Omental fat pad (tissue), 4 donors: ENCODE data around the gene FAAP100. TPM values are rescaled to one million over a fixed set of nuclear protein-coding genes. Genes with fewer than 3 reads are reported as not detected.
A peak's percentile ranks its signal among the peaks of the same experiment; 100 is the strongest.

ENCODE experiments used
- ATAC-seq: fragments of 150-250 bp; one replicate; pipeline ENCODE4 v1.9.1; 2016; ENCODE audit warnings: mild to moderate bottlenecking, moderate library complexity; ENCODE audit not compliant: low FRiP score
- DNase-seq: peaks from one replicate; pipeline ENCODE4 v3.0.0-alpha.2; 2019; ENCODE audit warnings: low spot score
- total RNA-seq, 4 donors: library from RNA; depleted of rRNA; stranded (reverse); fragments of >200 nt; gene quantifications; one replicate each; pipeline ENCODE4 v1.1.0, GENCODE V29; 2016
- TF ChIP-seq, protein P1 (sequence below), 3 donors: fragments of 450-650 bp; IDR thresholded peaks; one replicate each; pipeline ENCODE4 v1.5.1; 2016 to 2017; ENCODE audit warnings: antibody characterized with exemption in 3 of 3, mild to moderate bottlenecking in 3 of 3, moderate library complexity in 2 of 3

Gene FAAP100
- total RNA-seq, 4 donors from 2014 or later = 13.9 to 28.0 (median 22.8) TPM

DNA sequence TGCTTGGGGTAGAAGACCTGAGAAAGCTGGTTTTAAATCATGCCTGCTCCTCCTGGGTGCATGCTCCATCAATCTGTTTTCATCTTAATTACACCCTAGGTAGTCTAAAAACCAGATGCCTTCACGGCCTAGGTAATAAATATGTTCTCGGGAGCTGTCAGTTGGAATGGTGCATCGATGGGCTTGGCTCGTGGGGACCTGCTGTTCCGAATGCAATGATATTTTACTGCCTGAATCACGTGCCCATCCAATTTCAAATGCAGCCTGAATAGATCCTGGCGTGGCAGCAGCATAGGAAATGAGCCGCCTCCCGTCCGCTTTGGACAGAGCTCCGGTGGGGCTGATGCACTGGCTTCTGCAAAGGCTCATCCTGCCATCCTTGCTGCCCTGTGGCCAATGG lies 18.8 kb upstream of the FAAP100 start:
- TF ChIP-seq, protein P1, sequence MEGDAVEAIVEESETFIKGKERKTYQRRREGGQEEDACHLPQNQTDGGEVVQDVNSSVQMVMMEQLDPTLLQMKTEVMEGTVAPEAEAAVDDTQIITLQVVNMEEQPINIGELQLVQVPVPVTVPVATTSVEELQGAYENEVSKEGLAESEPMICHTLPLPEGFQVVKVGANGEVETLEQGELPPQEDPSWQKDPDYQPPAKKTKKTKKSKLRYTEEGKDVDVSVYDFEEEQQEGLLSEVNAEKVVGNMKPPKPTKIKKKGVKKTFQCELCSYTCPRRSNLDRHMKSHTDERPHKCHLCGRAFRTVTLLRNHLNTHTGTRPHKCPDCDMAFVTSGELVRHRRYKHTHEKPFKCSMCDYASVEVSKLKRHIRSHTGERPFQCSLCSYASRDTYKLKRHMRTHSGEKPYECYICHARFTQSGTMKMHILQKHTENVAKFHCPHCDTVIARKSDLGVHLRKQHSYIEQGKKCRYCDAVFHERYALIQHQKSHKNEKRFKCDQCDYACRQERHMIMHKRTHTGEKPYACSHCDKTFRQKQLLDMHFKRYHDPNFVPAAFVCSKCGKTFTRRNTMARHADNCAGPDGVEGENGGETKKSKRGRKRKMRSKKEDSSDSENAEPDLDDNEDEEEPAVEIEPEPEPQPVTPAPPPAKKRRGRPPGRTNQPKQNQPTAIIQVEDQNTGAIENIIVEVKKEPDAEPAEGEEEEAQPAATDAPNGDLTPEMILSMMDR (IDR thresholded peaks at IDR 0.05) = no peak
- no peak for DNase-seq
- ATAC-seq = no peak

DNA sequence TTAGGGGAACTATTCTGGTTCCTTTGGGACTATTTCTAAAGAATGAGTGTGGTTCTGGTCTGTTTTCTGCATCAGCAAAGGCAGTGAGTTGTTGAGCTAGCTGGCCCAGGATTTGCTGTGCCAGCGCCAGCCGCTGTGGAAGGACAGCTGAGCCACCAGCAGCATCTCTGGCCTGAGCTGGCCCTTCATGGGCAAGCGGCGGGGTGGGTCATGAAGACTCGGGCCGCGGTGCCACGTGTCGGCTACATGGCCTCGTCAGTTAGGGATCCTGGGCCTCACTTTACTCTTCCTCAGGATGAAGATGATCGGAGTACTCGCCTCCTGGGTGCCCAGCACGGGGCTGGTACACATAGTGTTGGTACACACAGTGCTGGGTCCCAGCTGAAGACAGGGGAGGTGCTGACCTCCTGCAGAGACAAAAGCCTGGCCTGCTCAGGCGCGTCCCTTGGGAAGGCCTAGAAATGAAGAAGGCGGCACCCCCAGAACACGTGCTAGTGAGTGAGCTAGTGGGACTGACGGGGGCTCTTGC lies 17.9 kb upstream of the FAAP100 start:
- no peak for ATAC-seq
- no peak for DNase-seq
- TF ChIP-seq, protein P1 (IDR thresholded peaks at IDR 0.05) = no peak

DNA sequence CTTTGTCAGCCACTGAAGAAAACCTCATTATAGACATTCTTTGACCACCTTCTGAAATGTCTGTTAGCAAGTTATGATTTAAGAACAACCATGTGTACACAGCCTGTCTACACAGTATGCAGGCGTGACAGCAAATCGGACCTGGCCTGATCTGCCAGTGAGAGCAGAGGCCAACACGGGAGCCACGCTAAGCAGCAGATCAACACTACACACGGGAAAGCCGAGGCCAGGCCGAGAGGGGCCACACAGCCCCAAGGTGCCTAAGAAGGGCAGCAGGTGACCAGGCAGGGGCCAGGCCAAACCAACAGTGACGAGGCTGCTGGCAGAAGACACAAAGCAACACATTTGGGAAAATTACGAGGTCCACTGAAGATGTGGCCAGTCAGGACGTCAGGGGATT lies 16.3 kb upstream of the FAAP100 start:
- ATAC-seq = no peak

DNA sequence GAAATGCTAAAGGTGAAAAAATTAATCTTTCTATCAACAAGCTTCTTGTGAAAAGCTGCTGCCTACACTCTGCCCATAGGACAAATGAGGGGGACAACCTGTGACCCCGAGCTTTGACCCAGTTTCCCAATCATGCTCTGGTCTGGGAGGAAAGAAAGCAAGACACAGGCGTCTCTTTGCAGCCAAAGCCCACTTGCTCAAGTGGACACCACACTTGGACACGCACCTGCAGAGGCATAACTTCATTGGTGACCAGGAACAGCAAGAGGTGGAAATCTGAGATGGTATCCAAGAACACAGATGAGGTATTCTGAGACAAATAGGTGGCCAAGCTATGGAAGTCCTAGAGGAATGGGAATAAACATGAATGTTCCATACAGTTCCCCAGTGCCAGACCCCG lies 15.0 kb upstream of the FAAP100 start:
- TF ChIP-seq, protein P1 (IDR thresholded peaks at IDR 0.05) = no peak
- DNase-seq (no peak), ATAC-seq (no peak)

More for the DNA sequence above, 16.3 kb upstream of the FAAP100 start:
- TF ChIP-seq, protein P1 (IDR thresholded peaks at IDR 0.05) = no peak
- no peak for DNase-seq

DNA sequence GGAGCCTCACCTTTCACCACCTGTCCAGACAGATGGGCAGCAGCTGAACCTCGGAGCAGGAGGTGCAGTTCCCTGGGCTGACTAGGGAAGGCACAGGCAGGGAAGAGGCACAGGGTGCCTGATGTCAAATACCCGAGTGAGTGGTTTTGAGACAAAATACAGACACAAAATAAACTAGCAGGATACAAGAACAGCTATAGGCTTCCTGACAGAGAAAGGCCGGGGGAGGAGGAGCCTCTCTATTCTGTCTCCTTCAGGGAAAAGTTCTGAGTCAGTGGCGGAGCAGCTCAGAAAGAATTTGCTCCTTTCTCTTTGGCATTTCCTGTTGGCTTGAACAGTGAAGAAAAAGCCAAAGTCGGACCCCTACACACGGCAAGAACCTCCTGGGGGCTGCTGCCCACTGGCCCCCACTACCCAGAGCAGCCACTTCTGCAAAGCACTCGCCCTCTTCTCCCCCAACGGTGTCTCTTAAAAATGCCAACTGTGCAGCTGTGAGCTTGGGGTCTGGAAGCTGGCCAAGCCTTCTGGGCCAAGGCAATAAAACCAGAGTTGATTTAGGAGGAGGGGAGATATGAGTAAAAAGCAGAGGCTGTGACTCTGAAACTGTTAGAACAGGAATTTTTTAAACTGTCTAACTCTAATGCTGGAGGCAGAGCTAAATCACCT lies 14.4 kb upstream of the FAAP100 start:
- TF ChIP-seq, protein P1 (IDR thresholded peaks at IDR 0.05) = no peak
- peak; percentile 87 for ATAC-seq
- DNase-seq = peak; percentile 65

DNA sequence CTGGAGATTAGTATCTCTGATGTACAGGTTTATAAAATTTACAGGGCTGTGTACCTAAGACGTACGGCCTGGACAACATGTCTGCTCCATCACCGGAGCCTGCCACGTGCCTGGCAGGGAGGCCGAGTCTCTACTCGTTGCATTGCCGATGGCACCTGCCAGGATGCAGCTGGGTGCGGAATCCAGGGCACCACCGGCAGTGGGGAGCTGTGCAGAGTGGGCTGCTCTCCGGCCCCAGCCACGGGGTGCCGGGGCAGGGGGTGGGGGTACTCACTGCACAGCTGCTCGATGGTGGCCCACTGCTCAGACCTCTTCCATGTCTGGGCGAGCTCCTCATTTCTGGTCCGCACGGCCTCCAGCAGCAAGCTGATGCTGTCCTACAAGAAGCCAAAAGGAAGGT lies 13.1 kb upstream of the FAAP100 start:
- no peak for DNase-seq
- no peak for ATAC-seq
- TF ChIP-seq, protein P1 (IDR thresholded peaks at IDR 0.05) = no peak

DNA sequence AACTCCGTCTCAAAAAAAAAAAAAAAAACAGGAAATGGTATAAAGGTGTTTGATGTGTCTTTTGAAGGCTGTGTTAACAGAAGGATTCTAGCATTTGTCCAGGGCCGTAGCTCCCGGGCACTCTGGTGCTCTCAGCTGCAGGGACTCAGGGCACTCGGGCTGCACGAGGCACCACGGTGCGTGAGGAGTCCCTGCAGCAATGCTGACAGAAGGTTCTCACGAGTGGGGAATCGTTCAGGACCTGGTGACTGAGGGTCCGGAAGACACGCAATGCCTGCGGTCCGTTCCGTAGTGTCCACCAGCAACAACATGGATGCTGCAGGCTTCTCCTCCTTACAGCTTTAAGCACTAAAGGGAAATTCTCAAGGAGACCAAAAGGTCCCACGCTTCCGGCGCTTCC lies 12.6 kb upstream of the FAAP100 start:
- ATAC-seq (no peak), DNase-seq (no peak)
- TF ChIP-seq, protein P1 (IDR thresholded peaks at IDR 0.05) = no peak
